ENCODE measurements around the gene SYNCRIP.

- TF ChIP-seq EZH2 (IDR thresholded peaks at IDR 0.05; ENCODE audit: low read length, missing control alignments) (no peak), CTCF (conservative IDR thresholded peaks at IDR 0.05 in 1 of 2, IDR thresholded peaks at IDR 0.05 in 1 of 2; ENCODE audit: low read depth in 1 of 2, low read length in 2 of 2) (no peak)
Measured at GRCh38 chr6:85691478-85691877, 48.8 kb upstream of the SYNCRIP start.

Data from fibroblast of lung (primary cell).